Pancreas (tissue), 10 donors: ENCODE data around the gene EIF2S1. TPM values are rescaled to one million over a fixed set of nuclear protein-coding genes. Genes with fewer than 3 reads are reported as not detected.

Source experiments
- ATAC-seq, 4 donors: fragments of 200-7000 bp; cut with Tn5 transposase; one replicate each; pipeline versions ENCODE4 v1.8.0 to v1.9.1; 2020; ENCODE audit warnings: mild to moderate bottlenecking in 4 of 4, moderate library complexity in 4 of 4
- DNase-seq, 6 donors: peaks; one replicate each; pipeline ENCODE4 v3.0.0-alpha.2; 2020
- FAIRE-seq: peaks from 2 replicates; lab custom pipeline; 2012; peaks lifted over from hg19 to GRCh38; lab: Jason Lieb, UNC
- H3K27ac ChIP-seq, 4 donors: fragments of 200-600 bp; sonication (generic); 1 replicate in 3 of 4; 2 replicates in 1 of 4; pipeline versions ENCODE4 v1.5.0 to v1.8.0; 2020
- H3K27me3 ChIP-seq, 4 donors: fragments of 200-600 bp; one replicate each; pipeline ENCODE4 v1.8.0; 2021
- H3K36me3 ChIP-seq, 3 donors: fragments of 200-600 bp; sonication (generic) in 1 of 3; one replicate each; pipeline versions ENCODE4 v1.5.0 to v1.8.0; 2020 to 2021
- H3K4me1 ChIP-seq, 3 donors: fragments of 200-600 bp; one replicate each; pipeline ENCODE4 v1.8.0; 2021
- H3K4me3 ChIP-seq, 4 donors: fragments of 200-600 bp; sonication (generic) in 2 of 4; one replicate each; pipeline versions ENCODE4 v1.5.0 to v1.8.0; 2020 to 2021
- H3K9me3 ChIP-seq, 4 donors: fragments of 200-600 bp; one replicate each; pipeline ENCODE4 v1.8.0; 2021
- CTCF ChIP-seq, 4 donors: fragments of 200-600 bp; sonication (generic) in 3 of 4; IDR thresholded peaks; one replicate each; pipeline versions ENCODE4 v1.5.0 to v1.8.0; 2021; ENCODE audit warnings: antibody characterized with exemption in 4 of 4
- WGBS, 2 donors: extraction: QIAGEN DNeasy Blood & Tissue Kit; methylation state at CpG; one replicate each; pipeline ENCODE4 v1.1.7; 2013; 5-methylcytosine and 5-hydroxymethylcytosine counted together
- intact Hi-C, 3 donors: fragments of 100-400 bp; cut with DNase I; formaldehyde crosslinking; loops; one replicate each; pipeline versions ENCODE4 v1.11.1 to v1.14.2; 2022
- polyA plus RNA-seq, 2 donors: library from polyadenylated mRNA; stranded (reverse); fragments of 200-250 nt; gene quantifications; one replicate each; pipeline ENCODE4 v1.2.3, GENCODE V29; 2013
- total RNA-seq, 6 donors: library from RNA; stranded (reverse); fragmentation: NEBNext Ultra II Directional in 4 of 6; extraction: Animal tissue kit (Norgen Biotek cat#: 25700) in 4 of 6; gene quantifications; one replicate each; pipeline versions ENCODE4 v1.2.1 to v1.2.4, GENCODE V29; 2021 to 2023
- donor health status: healthy with polysubstance abuse.
- donor health status: DM: no; HTN: no; CAD: no; lungs with moderate emphysema.
- donor health status: DM: no; HTN: no; CAD: no.
- donor health status: control.
- donor health status: control.
- donor health status: Bipolar disorder and iron deficiency.
- donor health status: DM: yes; HTN: yes; CAD: no.
- donor health status: DM: no; HTN: no; CAD: no.
- donor health status: DM: no; HTN: no; CAD: no.
- donor health status: DM: yes; HTN: yes; CAD: no.

Gene EIF2S1
- total and polyA plus RNA-seq, 8 donors, result 14.9 to 52.8 (median 33.2) TPM

- no peaks in the 10 kb centered on the region for H3K27me3 ChIP-seq
- no peak for ATAC-seq
Observed at GRCh38 chr14:67409461-67409860, 49.3 kb downstream of the EIF2S1 start.

GRCh38 chr14:67410313-67410712 lies 50.2 kb downstream of the EIF2S1 start:
- no peak overlapping the region for H3K27ac ChIP-seq
- H3K4me1 ChIP-seq, result peaks cover 0 to 12% (median 0%) of the 10 kb centered on the region in 3 donors
- no peaks in the 10 kb centered on the region for H3K36me3 ChIP-seq
- H3K4me3 ChIP-seq, result no peak overlapping the region
- no peak for TF ChIP-seq CTCF (IDR thresholded peaks at IDR 0.05)
- ATAC-seq, result no peak
- no peak for DNase-seq
- no peaks in the 10 kb centered on the region for H3K9me3 ChIP-seq
- no peaks in the 10 kb centered on the region for H3K27me3 ChIP-seq
- intact Hi-C loops, result no loop called here
- 79 to 82% methylated on average over 9 of the region's 9 CpGs for WGBS, 2 donors
- FAIRE-seq, result no peak

More at GRCh38 chr14:67409461-67409860, 49.3 kb downstream of the EIF2S1 start:
- FAIRE-seq (no peak), DNase-seq (no peak)
- Histone ChIP-seq H3K4me3 (no peak overlapping the region), H3K36me3 (no peaks in the 10 kb centered on the region), H3K9me3 (no peaks in the 10 kb centered on the region), H3K27ac (no peak overlapping the region), H3K4me1 (peaks cover 0 to 12% (median 0%) of the 10 kb centered on the region in 3 donors)
- intact Hi-C loops, result no loop called here
- WGBS, 2 donors, result 88 to 91% methylated on average over 8 of the region's 8 CpGs
- TF ChIP-seq CTCF (IDR thresholded peaks at IDR 0.05), result no peak

GRCh38 chr14:67411370-67411769 lies 51.2 kb downstream of the EIF2S1 start:
- Histone ChIP-seq H3K27me3 (no peaks in the 10 kb centered on the region), H3K4me1 (peaks cover 0 to 19% (median 0%) of the 10 kb centered on the region in 3 donors), H3K9me3 (no peaks in the 10 kb centered on the region), H3K36me3 (no peaks in the 10 kb centered on the region), H3K4me3 (peak overlapping the region; percentile 34 to 63 (median 47)), H3K27ac (peak overlapping the region in 1 of 4 donors; percentile 22)
- intact Hi-C loops, result no loop called here
- TF ChIP-seq CTCF (IDR thresholded peaks at IDR 0.05), result no peak
- ATAC-seq (peak; percentile 2 to 16 (median 5)), FAIRE-seq (no peak), DNase-seq (no peak)
- 59 to 71% methylated on average over 8 of the region's 8 CpGs for WGBS, 2 donors

GRCh38 chr14:67411820-67412421 lies 51.8 kb downstream of the EIF2S1 start, which contains the start of gene PLEK2:
TSS of gene PLEK2 (minus strand) at chr14:67412165. CDS start at chr14:67412059, 106 bp downstream.
- Histone ChIP-seq H3K4me3 (peak within 1 kb of the TSS; percentile 34 to 63 (median 47)), H3K4me1 (peaks cover 0 to 22% (median 0%) of the 10 kb centered on the region in 3 donors), H3K27me3 (no peaks in the 10 kb centered on the region), H3K9me3 (no peaks in the 10 kb centered on the region), H3K36me3 (no peaks in the 10 kb centered on the region), H3K27ac (peak within 1 kb of the TSS in 2 of 4 donors; percentile 5 to 22)
- 4% methylated on average over 46 to 63 of the region's 63 CpGs for WGBS, 2 donors
- DNase-seq (peak; percentile 78 to 92 (median 89)), ATAC-seq (peak; percentile 72 to 87 (median 83)), FAIRE-seq (no peak)
- intact Hi-C loops, result no loop called here
- TF ChIP-seq CTCF (IDR thresholded peaks at IDR 0.05), result no peak
